ENCODE results near the gene SUFU.

- no peak for TF ChIP-seq CTCF (IDR thresholded peaks at IDR 0.05)
- TF ChIP-seq EZH2 (IDR thresholded peaks at IDR 0.05; ENCODE audit: borderline replicate concordance, insufficient read depth, low read depth, low read length, poor library complexity, severe bottlenecking): no peak
Observed at GRCh38 chr10:102497545-102497944, 6.2 kb upstream of the SUFU start.

All from B cell (primary cell).